ENCODE data around the gene PRAMEF20.
"Not testable (repeated sequence)": the region's sequence is repeated elsewhere in the genome, so short reads cannot be mapped to it uniquely, and the experiment has no call there.

The PRAMEF20 gene

GRCh38 chr1:13432251-13432650 is 22.0 kb downstream of the PRAMEF20 start:
- no peak overlapping the region for H3K4me3 ChIP-seq (ENCODE audit: low read depth, low read length)
- TF ChIP-seq, protein P1, sequence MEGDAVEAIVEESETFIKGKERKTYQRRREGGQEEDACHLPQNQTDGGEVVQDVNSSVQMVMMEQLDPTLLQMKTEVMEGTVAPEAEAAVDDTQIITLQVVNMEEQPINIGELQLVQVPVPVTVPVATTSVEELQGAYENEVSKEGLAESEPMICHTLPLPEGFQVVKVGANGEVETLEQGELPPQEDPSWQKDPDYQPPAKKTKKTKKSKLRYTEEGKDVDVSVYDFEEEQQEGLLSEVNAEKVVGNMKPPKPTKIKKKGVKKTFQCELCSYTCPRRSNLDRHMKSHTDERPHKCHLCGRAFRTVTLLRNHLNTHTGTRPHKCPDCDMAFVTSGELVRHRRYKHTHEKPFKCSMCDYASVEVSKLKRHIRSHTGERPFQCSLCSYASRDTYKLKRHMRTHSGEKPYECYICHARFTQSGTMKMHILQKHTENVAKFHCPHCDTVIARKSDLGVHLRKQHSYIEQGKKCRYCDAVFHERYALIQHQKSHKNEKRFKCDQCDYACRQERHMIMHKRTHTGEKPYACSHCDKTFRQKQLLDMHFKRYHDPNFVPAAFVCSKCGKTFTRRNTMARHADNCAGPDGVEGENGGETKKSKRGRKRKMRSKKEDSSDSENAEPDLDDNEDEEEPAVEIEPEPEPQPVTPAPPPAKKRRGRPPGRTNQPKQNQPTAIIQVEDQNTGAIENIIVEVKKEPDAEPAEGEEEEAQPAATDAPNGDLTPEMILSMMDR (IDR thresholded peaks at IDR 0.05; ENCODE audit: low read depth, low read length, missing control alignments) = no peak
- no peak for DNase-seq (ENCODE audit: low read depth)
- in situ Hi-C loops (cut with HindIII; ENCODE audit: low sequenced_read_pairs) = no loop called here

DNA sequence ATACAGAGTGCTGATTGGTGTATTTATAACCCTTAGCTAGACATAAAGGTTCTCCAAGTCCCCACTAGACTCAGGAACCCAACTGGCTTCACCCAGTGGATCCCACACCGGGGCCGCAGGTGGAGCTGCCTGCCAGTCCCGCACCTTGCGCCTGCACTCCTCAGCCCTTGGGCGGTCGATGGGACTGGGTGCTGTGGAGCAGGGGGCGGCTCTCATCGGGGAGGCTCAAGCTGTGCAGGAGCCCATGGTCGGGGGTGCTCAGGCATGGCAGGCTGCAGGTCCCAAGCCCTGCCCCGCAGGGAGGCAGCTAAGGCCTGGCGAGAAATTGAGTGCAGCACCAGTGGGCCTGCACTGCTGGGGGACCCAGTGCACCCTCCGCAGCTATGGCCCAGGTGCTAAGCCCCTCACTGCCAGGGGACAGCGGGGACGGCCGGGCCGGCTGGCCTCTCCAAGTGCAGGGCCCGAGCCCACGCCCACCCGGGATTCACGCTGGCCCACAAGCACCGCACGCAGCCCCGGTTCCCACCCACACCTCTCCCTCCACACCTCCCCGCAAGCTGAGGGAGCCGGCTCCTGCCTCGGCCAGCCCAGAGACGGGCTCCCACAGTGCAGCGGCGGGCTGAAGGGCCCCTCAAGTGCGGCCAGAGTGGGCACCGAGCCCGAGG is 23.6 kb downstream of the PRAMEF20 start:
- in situ Hi-C loops (cut with HindIII; ENCODE audit: low sequenced_read_pairs); DNase-seq (ENCODE audit: low read depth); H3K4me3 ChIP-seq (ENCODE audit: low read depth, low read length): not testable (repeated sequence)

- TF ChIP-seq, protein P1 (IDR thresholded peaks at IDR 0.05; ENCODE audit: low read depth, low read length, missing control alignments) = no peak
- no peak overlapping the region for H3K4me3 ChIP-seq (ENCODE audit: low read depth, low read length)
- in situ Hi-C loops (cut with HindIII; ENCODE audit: low sequenced_read_pairs) = no loop called here
- DNase-seq (ENCODE audit: low read depth) = no peak
Observed at GRCh38 chr1:13435458-13435857, 25.2 kb downstream of the PRAMEF20 start.

DNA sequence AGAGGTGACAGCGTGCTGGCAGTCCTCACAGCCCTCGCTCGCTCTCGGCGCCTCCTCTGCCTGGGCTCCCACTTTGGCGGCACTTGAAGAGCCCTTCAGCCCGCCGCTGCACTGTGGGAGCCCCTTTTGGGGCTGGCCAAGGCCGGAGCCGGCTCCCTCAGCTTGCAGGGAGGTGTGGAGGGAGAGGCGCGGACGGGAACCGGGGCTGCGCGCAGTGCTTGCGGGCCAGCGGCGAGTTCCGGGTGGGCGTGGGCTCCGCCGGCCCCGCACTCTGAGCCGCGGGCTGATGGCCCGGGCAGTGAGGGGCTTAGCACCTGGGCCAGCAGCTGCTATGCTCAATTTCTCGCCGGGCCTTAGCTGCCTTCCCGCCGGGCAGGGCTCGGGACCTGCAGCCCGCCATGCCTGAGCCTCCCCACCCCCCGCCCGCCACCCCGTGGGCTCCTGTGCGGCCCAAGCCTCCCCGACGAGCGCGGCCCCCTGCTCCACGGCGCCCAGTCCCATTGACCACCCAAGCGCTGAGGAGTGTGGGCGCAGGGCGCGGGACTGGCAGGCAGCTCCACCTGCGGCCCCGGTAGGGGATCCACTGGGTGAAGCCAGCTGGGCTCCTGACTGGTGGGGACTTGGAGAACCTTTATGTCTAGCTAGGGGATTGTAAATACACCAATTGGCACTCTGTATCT is 29.0 kb downstream of the PRAMEF20 start:
- in situ Hi-C loops (cut with HindIII; ENCODE audit: low sequenced_read_pairs); DNase-seq (ENCODE audit: low read depth); H3K4me3 ChIP-seq (ENCODE audit: low read depth, low read length): not testable (repeated sequence)

DNA sequence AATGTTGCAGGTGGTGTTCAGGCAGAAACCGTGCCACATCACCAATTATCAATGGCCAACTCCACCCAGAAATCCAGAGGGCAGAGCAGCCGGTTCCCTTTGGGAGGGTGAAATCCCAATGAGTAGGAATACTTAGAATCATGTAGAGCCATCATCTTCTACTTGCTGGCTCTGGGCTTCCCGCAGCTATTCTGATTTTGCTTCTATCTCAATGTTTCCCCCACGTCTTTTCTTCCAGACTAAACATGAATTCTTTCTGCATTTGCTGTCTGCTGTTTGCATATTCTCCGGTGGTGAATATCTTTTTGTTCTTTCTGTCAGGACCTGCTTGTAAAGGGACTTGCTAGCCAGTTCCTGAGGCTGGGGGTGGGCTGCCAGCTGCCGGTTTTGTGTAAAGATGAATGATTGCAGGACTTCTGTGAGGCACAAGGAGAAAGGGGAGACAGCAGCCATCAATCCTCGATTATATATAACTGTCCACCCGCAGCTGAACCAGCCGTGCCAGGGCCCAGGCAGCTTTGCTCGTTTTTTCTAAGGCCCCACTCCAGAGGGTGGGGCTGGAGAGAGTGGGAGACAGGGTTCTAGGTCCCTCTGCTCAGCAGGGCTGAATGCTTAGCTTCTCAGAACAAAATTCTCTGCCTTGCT is 33.2 kb downstream of the PRAMEF20 start:
- no peak overlapping the region for H3K4me3 ChIP-seq (ENCODE audit: low read depth, low read length)
- in situ Hi-C loops (cut with HindIII; ENCODE audit: low sequenced_read_pairs) = no loop called here
- TF ChIP-seq, protein P1 (IDR thresholded peaks at IDR 0.05; ENCODE audit: low read depth, low read length, missing control alignments) = no peak
- DNase-seq (ENCODE audit: low read depth) = no peak

DNA sequence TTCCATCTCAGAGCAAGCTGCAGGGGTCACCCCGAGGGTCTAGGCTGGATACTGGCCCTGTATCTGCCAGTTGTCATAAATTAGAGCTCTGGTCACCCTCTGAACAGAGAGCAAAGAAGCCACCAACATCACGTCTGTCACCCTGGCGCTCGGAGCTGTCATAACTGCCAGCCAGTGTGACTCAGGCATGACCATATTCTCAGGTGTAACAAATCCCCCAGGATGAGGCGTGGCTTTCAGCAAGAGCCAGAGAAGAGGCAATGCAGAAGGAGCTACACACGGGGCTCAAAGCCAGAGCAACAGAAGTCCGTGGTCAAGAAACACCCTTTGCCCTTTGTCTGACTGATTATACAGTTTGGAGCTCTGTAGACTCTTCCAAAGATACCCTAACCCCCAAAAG is 40.0 kb downstream of the PRAMEF20 start:
- TF ChIP-seq, protein P1 (IDR thresholded peaks at IDR 0.05; ENCODE audit: low read depth, low read length, missing control alignments) = no peak
- in situ Hi-C loops (cut with HindIII; ENCODE audit: low sequenced_read_pairs) = no loop called here
- H3K4me3 ChIP-seq (ENCODE audit: low read depth, low read length) = no peak overlapping the region
- no peak for DNase-seq (ENCODE audit: low read depth)

DNA sequence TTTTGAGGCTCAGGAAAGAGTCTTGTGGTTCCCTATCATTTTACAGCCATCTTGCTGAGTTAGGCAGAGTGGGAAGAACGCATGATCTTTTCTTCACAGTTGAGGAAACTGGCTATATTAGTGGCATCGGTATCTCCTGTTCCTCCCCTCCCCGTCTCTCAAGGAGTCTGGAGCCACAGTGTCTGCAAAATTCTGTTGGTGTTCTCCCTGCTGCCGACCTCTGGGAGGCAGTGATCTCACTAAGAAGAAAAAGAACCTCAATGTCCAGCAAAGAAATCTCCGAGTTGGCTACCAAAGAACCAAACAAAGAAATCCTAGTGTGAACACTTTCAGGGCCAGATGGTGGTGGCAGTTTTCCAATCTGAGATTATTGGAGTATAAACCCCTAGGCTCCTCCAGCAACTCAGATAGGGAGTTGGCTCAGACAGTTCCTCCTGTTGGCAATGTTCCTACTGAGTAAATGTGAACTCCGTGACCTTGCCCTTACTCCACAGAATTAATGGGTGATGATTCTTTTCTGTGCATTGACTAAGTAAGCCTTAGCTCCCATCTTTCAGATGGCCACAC is 41.2 kb downstream of the PRAMEF20 start:
- in situ Hi-C loops (cut with HindIII; ENCODE audit: low sequenced_read_pairs) = no loop called here
- TF ChIP-seq, protein P1 (IDR thresholded peaks at IDR 0.05; ENCODE audit: low read depth, low read length, missing control alignments) = no peak

More for the DNA sequence above, 41.2 kb downstream of the PRAMEF20 start:
- no peak overlapping the region for H3K4me3 ChIP-seq (ENCODE audit: low read depth, low read length)
- DNase-seq (ENCODE audit: low read depth) = no peak

Measured in astrocyte of the cerebellum (primary cell).